Bronchial epithelial cell (primary cell): Measurements from ENCODE around the gene TRMT1L. TPM values are rescaled to one million over a fixed set of nuclear protein-coding genes. Genes with fewer than 3 reads are reported as not detected.

ENCODE experiments used
- DNase-seq: peaks from one replicate; pipeline ENCODE4 v3.0.0-alpha.2; 2010; ENCODE audit warnings: low read depth
- FAIRE-seq: peaks from 2 replicates; lab custom pipeline; 2011; peaks lifted over from hg19 to GRCh38; lab: Jason Lieb, UNC
- H3K27me3 ChIP-seq: 2 replicates; pipeline ENCODE4 v1.5.1; 2011; ENCODE audit warnings: low read length; ENCODE audit not compliant: control insufficient read depth, insufficient read depth
- H3K36me3 ChIP-seq: 2 replicates; pipeline ENCODE4 v1.5.1; 2011; ENCODE audit warnings: low read length; ENCODE audit not compliant: control insufficient read depth, insufficient read depth
- H3K4me3 ChIP-seq: 2 replicates; pipeline ENCODE4 v1.5.1; 2011; ENCODE audit warnings: mild to moderate bottlenecking, low read depth, low read length, control low read depth
- total RNA-seq: library from RNA; depleted of rRNA; stranded (reverse); fragments of >200 nt; gene quantifications from 2 replicates; pipeline ENCODE4 v1.2.1, GENCODE V29; 2014
- TF ChIP-seq, protein P1 (sequence below): IDR thresholded peaks from 2 replicates; pipeline ENCODE4 v1.5.1; 2011; ENCODE audit warnings: mild to moderate bottlenecking, moderate library complexity, low read length, control low read depth, inconsistent platforms; ENCODE audit not compliant: insufficient read depth, severe bottlenecking

TRMT1L gene
- total RNA-seq, 1 donor from 2014 or later, result 21.9 TPM

DNA sequence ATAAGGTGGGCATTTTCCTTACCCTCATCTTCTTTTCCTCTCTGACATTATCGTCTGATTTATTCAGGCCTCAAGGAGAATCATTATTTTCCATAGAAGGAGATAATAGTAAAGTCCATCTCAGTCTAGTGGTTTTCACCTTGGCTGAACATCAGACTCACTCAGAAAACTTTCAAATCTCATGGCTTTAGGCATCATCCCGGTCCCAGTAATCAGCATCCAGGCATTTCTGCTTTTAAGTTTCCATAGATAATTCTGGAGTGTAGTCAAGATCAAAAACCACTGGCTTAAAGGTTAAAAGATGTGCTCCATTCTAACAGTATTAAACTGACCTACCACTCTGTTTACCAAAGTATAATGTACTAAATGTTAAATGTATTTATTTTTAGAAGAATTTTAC lies 62.0 kb downstream of the TRMT1L start:
- Histone ChIP-seq H3K27me3 (no peaks in the 10 kb centered on the region), H3K4me3 (no peak overlapping the region), H3K36me3 (peaks cover 2% of the 10 kb centered on the region)
- TF ChIP-seq, protein P1, sequence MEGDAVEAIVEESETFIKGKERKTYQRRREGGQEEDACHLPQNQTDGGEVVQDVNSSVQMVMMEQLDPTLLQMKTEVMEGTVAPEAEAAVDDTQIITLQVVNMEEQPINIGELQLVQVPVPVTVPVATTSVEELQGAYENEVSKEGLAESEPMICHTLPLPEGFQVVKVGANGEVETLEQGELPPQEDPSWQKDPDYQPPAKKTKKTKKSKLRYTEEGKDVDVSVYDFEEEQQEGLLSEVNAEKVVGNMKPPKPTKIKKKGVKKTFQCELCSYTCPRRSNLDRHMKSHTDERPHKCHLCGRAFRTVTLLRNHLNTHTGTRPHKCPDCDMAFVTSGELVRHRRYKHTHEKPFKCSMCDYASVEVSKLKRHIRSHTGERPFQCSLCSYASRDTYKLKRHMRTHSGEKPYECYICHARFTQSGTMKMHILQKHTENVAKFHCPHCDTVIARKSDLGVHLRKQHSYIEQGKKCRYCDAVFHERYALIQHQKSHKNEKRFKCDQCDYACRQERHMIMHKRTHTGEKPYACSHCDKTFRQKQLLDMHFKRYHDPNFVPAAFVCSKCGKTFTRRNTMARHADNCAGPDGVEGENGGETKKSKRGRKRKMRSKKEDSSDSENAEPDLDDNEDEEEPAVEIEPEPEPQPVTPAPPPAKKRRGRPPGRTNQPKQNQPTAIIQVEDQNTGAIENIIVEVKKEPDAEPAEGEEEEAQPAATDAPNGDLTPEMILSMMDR, result no peak
- DNase-seq (no peak), FAIRE-seq (no peak)

DNA sequence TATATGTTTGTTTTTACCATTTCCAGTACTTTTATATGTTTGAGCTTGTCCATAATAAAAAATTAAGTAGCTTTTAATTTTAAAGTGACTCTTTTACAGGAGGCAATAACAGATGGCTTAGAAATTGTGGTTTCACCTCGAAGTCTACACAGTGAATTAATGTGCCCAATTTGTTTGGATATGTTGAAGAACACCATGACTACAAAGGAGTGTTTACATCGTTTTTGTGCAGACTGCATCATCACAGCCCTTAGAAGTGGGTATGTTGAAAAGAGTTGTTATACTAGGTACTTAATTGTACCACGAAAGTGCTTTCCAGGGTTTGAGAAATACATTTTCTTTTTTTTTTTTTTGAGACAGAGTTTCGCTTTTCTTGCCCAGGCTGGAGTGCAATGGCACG lies 65.3 kb downstream of the TRMT1L start:
- Histone ChIP-seq H3K27me3 (no peaks in the 10 kb centered on the region), H3K36me3 (no peaks in the 10 kb centered on the region), H3K4me3 (no peak overlapping the region)
- DNase-seq, result peak; percentile 8
- TF ChIP-seq, protein P1, result no peak
- no peak for FAIRE-seq

GRCh38 chr1:185087746-185088145 lies 69.0 kb downstream of the TRMT1L start:
- no peaks in the 10 kb centered on the region for H3K27me3 ChIP-seq
- no peak overlapping the region for H3K4me3 ChIP-seq
- FAIRE-seq (no peak), DNase-seq (no peak)
- TF ChIP-seq, protein P1, result no peak
- H3K36me3 ChIP-seq, result no peaks in the 10 kb centered on the region

DNA sequence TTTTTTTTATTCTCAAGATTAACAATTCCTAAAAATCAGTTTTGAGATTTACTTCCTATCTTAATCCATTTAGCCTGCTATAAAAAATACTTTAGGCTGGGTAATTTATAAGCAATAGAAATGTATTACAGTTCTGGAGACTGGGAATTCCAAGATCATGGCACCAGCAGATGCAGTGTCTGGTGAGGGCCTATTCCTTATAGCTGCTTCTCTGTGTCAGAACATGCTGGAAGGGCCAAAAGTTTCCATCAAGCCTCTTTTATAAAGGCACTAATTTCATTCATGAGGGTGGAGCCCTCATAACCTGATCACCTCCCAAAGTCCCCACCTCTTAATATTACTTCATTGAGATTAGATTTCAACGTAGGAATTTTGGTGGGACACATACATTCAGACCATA lies 69.7 kb downstream of the TRMT1L start:
- DNase-seq, result no peak
- no peaks in the 10 kb centered on the region for H3K36me3 ChIP-seq
- H3K4me3 ChIP-seq, result no peak overlapping the region
- H3K27me3 ChIP-seq, result no peaks in the 10 kb centered on the region
- no peak for FAIRE-seq
- TF ChIP-seq, protein P1, result no peak

DNA sequence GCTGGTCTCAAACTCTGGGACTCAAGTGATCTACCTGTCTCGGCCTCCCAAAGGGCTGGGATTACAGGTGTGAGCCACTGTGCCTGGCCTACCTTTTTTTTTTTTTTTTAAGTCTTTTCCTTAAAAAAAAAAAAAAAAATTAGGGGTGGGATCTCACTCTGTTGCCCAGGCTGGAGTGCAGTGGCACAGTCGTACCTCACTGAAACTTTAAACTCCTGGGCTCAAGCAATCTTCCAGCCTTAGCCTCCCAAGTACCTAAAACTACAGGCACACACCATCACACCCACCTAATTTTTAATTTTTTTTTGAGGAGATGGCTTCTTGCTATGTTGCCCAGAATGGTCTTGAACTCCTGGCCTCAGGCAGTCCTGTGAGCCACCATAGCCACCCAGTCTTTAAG lies 72.9 kb downstream of the TRMT1L start:
- Histone ChIP-seq H3K4me3 (no peak overlapping the region), H3K36me3 (no peaks in the 10 kb centered on the region), H3K27me3 (no peaks in the 10 kb centered on the region)
- FAIRE-seq (no peak), DNase-seq (no peak)
- TF ChIP-seq, protein P1, result no peak

GRCh38 chr1:185080422-185080821 lies 76.3 kb downstream of the TRMT1L start:
- Histone ChIP-seq H3K36me3 (no peaks in the 10 kb centered on the region), H3K4me3 (no peak overlapping the region), H3K27me3 (no peaks in the 10 kb centered on the region)
- FAIRE-seq, result no peak
- TF ChIP-seq, protein P1, result no peak
- no peak for DNase-seq
